GM10248 (cell line): ENCODE measurements around the gene ARL16.
A peak's percentile ranks its signal among the peaks of the same experiment; 100 is the strongest.

Experiments used
- CTCF ChIA-PET: fragments of 300-600 bp; sonication (Branson Sonifier 250); formaldehyde crosslinking; extraction: SDS; loops from one replicate; lab custom pipeline; 2021; ENCODE audit warnings: antibody characterized with exemption; lab: Yijun Ruan, JAX
- POLR2A ChIA-PET: fragments of 350-650 bp; sonication (Branson Sonifier 250); formaldehyde crosslinking; extraction: SDS; loops from one replicate; lab custom pipeline; 2020; ENCODE audit warnings: antibody characterized with exemption; lab: Yijun Ruan, JAX
- DNase-seq: peaks from one replicate; pipeline ENCODE4 v3.0.0; 2012; ENCODE audit errors: extremely low spot score
- CTCF ChIP-seq: IDR thresholded peaks from 2 replicates; pipeline ENCODE4 v1.5.1; 2012; ENCODE audit warnings: mild to moderate bottlenecking, low read depth; ENCODE audit errors: extremely low read depth, missing control alignments, control extremely low read depth

ARL16 gene

GRCh38 chr17:81641825-81642489, 41.6 kb downstream of the ARL16 start:
- DNase-seq, result no peak
- TF ChIP-seq CTCF, result no peak
- ChIA-PET POLR2A (no interaction called here), CTCF (no interaction called here)

GRCh38 chr17:81640011-81640410, 43.6 kb downstream of the ARL16 start:
- TF ChIP-seq CTCF, result no peak
- CTCF ChIA-PET, result no interaction called here
- POLR2A ChIA-PET, result interaction anchor here (0.7 kb wide), 1 partner anchor 8 kb away, joined by 6 read pairs; no protein-coding TSS in a partner anchor
- no peak for DNase-seq

- TF ChIP-seq CTCF, result no peak
- ChIA-PET CTCF (interaction anchor here (1.1 kb wide), 1 partner anchor 13 kb away, joined by 3 read pairs; no protein-coding TSS in a partner anchor), POLR2A (no interaction called here)
- no peak for DNase-seq
Measured at GRCh38 chr17:81638683-81639082, 44.9 kb downstream of the ARL16 start.

GRCh38 chr17:81636505-81637288, 46.9 kb downstream of the ARL16 start, which contains the start of the genes NPLOC4 and TSPAN10:
NPLOC4 (minus strand) TSS chr17:81637112; CDS start chr17:81636930, 182 bp downstream.
TSPAN10 (plus strand) TSS chr17:81637196; CDS start chr17:81642413, 5,217 bp downstream.
- DNase-seq, result peak; percentile 95
- no peak for TF ChIP-seq CTCF
- ChIA-PET POLR2A (no interaction called here), CTCF (interaction anchor here (1.9 kb wide), 1 partner anchor 35 kb away, joined by 4 read pairs; no protein-coding TSS in a partner anchor)

- no peak for TF ChIP-seq CTCF
- ChIA-PET POLR2A (interaction anchor here (0.7 kb wide), 2 partner anchors 17 to 19 kb away, joined by 3 to 5 read pairs; no protein-coding TSS in a partner anchor), CTCF (interaction anchor here (1.9 kb wide), 1 partner anchor 34 kb away, joined by 4 read pairs; no protein-coding TSS in a partner anchor)
- DNase-seq, result no peak
Measured at GRCh38 chr17:81635973-81636504, 47.6 kb downstream of the ARL16 start.

GRCh38 chr17:81635431-81635830, 48.2 kb downstream of the ARL16 start:
- CTCF ChIA-PET, result interaction anchor here (1.9 kb wide), 1 partner anchor 34 kb away, joined by 4 read pairs; no protein-coding TSS in a partner anchor
- TF ChIP-seq CTCF, result no peak
- DNase-seq, result no peak
- POLR2A ChIA-PET, result interaction anchor here (0.7 kb wide), 2 partner anchors 16 to 20 kb away, joined by 3 to 5 read pairs; no protein-coding TSS in a partner anchor
